Osteocyte (in vitro differentiated cells): Measurements from ENCODE around the gene ACACA. TPM values are rescaled to one million over a fixed set of nuclear protein-coding genes. Genes with fewer than 3 reads are reported as not detected.

ENCODE experiments used
- DNase-seq: peaks from one replicate; pipeline ENCODE4 v3.0.0; 2021; ENCODE audit warnings: mixed read lengths; ENCODE audit not compliant: unreplicated experiment; ENCODE audit errors: extremely low spot score
- H3K27ac Mint-ChIP-seq: one replicate; pipeline ENCODE4 v1.8.0; 2021; ENCODE audit warnings: mild to moderate bottlenecking, mixed read lengths; ENCODE audit not compliant: unreplicated experiment
- H3K27me3 Mint-ChIP-seq: one replicate; pipeline ENCODE4 v1.8.0; 2021; ENCODE audit warnings: mixed read lengths; ENCODE audit not compliant: unreplicated experiment
- H3K36me3 Mint-ChIP-seq: one replicate; pipeline ENCODE4 v1.8.0; 2021; ENCODE audit warnings: mixed read lengths; ENCODE audit not compliant: unreplicated experiment
- H3K4me1 Mint-ChIP-seq: one replicate; pipeline ENCODE4 v1.8.0; 2021; ENCODE audit warnings: mixed read lengths; ENCODE audit not compliant: unreplicated experiment
- H3K4me3 Mint-ChIP-seq: one replicate; pipeline ENCODE4 v1.8.0; 2021; ENCODE audit warnings: mild to moderate bottlenecking, moderate library complexity, mixed read lengths; ENCODE audit not compliant: unreplicated experiment
- H3K9me3 Mint-ChIP-seq: one replicate; pipeline ENCODE4 v1.8.0; 2021; ENCODE audit warnings: mixed read lengths; ENCODE audit not compliant: unreplicated experiment
- total RNA-seq: library from RNA; stranded (reverse); gene quantifications from 2 replicates; pipeline ENCODE4 v1.2.1, GENCODE V29; 2021
- TF ChIP-seq, protein P1 (sequence below): fragments of 200-600 bp; sonication (generic); IDR thresholded peaks from 2 replicates; pipeline ENCODE4 v1.5.0; 2021; ENCODE audit warnings: antibody characterized with exemption, mild to moderate bottlenecking, moderate library complexity

The ACACA gene
- total RNA-seq, 1 donor from 2014 or later = 63.5 TPM

DNA sequence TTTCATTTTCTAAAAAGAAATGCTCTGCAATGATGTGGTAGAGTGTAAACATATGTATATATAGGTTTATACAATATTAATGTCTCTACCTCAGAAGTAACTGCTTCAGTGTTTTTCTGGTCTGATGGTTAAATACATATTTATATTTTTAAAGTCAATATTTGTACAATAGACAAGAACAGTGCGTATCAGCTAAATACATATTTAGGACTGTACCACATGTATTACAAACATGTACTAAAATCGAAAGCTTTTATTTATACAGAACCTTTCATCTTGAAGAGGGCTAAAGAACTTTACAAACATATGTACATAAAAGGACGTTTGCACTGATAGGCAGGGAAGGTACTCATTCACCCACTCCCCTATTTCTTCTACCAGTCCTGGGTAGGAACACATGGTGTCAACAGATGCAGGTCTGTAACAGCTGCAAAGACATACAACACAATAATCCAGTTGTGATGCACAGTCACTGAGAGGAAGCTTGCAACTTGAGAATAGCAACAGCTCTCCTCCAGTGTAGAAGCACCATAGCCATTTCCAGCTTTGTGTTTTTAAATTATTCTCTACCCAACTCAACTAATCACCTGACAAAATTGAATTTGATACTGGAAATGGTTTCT, 237.8 kb downstream of the ACACA start:
- DNase-seq = no peak
- Mint-ChIP-seq H3K4me3 (no peak overlapping the region), H3K9me3 (no peaks in the 10 kb centered on the region), H3K36me3 (peaks cover 4% of the 10 kb centered on the region), H3K27me3 (no peaks in the 10 kb centered on the region), H3K4me1 (no peaks in the 10 kb centered on the region), H3K27ac (no peak overlapping the region)
- TF ChIP-seq, protein P1, sequence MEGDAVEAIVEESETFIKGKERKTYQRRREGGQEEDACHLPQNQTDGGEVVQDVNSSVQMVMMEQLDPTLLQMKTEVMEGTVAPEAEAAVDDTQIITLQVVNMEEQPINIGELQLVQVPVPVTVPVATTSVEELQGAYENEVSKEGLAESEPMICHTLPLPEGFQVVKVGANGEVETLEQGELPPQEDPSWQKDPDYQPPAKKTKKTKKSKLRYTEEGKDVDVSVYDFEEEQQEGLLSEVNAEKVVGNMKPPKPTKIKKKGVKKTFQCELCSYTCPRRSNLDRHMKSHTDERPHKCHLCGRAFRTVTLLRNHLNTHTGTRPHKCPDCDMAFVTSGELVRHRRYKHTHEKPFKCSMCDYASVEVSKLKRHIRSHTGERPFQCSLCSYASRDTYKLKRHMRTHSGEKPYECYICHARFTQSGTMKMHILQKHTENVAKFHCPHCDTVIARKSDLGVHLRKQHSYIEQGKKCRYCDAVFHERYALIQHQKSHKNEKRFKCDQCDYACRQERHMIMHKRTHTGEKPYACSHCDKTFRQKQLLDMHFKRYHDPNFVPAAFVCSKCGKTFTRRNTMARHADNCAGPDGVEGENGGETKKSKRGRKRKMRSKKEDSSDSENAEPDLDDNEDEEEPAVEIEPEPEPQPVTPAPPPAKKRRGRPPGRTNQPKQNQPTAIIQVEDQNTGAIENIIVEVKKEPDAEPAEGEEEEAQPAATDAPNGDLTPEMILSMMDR = no peak

DNA sequence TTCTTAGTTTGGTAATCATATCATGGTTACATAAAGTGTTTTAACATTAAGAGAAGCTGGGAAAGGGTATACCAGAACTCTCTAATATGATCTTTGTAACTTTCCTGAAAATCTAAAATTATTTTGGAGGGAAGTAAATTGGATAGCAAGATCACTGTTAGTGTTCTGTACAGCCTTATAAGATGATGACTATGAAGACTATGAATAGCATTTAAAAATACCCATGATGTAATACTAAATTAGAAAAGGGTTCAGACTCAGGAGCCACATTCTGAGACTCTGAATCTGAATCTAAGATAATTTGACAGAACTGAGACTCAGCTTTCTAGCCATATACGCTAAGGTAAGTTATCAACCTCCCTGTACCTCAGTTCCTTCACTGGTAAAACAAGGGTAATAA, 238.9 kb downstream of the ACACA start:
- Mint-ChIP-seq H3K36me3 (peaks cover 6% of the 10 kb centered on the region), H3K4me3 (no peak overlapping the region), H3K27me3 (no peaks in the 10 kb centered on the region), H3K27ac (no peak overlapping the region), H3K9me3 (no peaks in the 10 kb centered on the region), H3K4me1 (no peaks in the 10 kb centered on the region)
- DNase-seq = no peak
- TF ChIP-seq, protein P1 = no peak

DNA sequence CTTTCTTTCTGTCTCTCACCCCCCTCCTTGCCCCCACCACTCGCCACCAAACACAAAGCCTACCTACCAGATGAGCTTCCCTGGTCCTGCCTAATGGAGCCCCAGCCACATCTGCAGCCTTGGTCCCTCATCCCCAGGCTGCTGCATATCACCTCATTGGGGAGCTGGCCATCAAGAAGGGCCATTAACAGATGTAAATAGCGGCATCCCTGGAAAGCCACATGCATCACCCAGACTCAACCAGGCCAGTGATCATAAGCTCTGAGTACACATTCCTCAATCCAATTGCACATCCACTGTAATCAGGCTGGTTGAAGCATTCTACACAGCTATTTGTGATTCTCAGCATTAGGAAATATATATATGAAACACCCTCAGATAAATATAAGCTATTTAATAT, 242.6 kb downstream of the ACACA start:
- TF ChIP-seq, protein P1 = no peak
- no peaks in the 10 kb centered on the region for H3K9me3 Mint-ChIP-seq
- no peak overlapping the region for H3K4me3 Mint-ChIP-seq
- no peak overlapping the region for H3K27ac Mint-ChIP-seq
- H3K27me3 Mint-ChIP-seq = no peaks in the 10 kb centered on the region
- no peak for DNase-seq
- peaks cover 6% of the 10 kb centered on the region for H3K4me1 Mint-ChIP-seq
- H3K36me3 Mint-ChIP-seq = peaks cover 21% of the 10 kb centered on the region

DNA sequence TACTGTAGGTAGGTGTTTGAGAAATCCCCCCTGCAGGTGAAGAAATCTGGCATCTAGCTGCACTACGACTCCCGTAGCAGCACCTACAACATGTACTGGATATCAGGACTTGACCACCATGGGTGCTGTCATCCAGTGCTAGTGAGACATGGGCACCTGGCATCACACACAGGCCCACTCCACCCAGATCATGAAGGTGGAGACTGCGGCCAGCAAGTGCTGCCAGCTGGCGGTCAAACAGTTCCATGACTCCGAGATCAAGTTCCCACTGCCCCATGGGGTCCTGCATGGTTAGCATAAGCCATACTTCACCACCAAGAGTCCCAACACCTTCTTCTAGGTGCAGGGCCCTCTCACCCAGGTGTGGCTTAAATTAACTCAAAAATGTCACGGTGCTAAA, 243.8 kb downstream of the ACACA start:
- DNase-seq = no peak
- Mint-ChIP-seq H3K27me3 (no peaks in the 10 kb centered on the region), H3K36me3 (peaks cover 26% of the 10 kb centered on the region), H3K4me3 (no peak overlapping the region), H3K4me1 (peaks cover 6% of the 10 kb centered on the region), H3K27ac (no peak overlapping the region), H3K9me3 (no peaks in the 10 kb centered on the region)
- TF ChIP-seq, protein P1 = no peak

DNA sequence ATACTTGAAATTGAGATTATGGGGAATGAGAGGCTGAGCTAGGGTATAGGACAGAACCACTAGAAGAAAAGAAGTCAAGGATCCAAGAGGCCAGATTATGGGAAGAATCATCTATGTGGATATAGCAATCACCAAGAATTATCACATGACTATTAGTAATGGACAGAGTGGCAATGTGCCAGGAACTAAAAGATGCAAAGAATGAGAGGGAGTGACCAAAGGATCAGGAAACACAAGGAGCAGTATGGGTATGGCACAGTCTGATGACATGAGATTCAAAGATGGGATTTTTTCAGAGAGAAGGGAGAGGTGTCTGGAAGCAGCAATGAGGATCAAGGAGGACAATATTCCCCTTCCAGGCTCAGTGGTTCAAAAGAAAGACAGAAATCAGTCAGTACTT, 245.7 kb downstream of the ACACA start:
- Mint-ChIP-seq H3K27me3 (no peaks in the 10 kb centered on the region), H3K9me3 (no peaks in the 10 kb centered on the region), H3K27ac (no peak overlapping the region), H3K4me3 (no peak overlapping the region), H3K36me3 (peaks cover 32% of the 10 kb centered on the region), H3K4me1 (peaks cover 6% of the 10 kb centered on the region)
- TF ChIP-seq, protein P1 = no peak
- DNase-seq = no peak
